MM.1S (cell line): ENCODE measurements around the gene CLTA.

Source experiments
- DNase-seq: peaks from one replicate; pipeline ENCODE4 v3.0.0-alpha.2; 2015
- H2AFZ ChIP-seq: fragments of 300-600 bp; sonication (generic); 2 replicates; pipeline ENCODE4 v1.6.0; 2016; ENCODE audit warnings: antibody characterized with exemption, low read length
- H3F3A ChIP-seq: fragments of 300-600 bp; sonication (generic); 2 replicates; pipeline ENCODE4 v1.6.1; 2016; ENCODE audit warnings: mild to moderate bottlenecking, antibody characterized with exemption, low read length, moderate library complexity, mixed read lengths; ENCODE audit not compliant: insufficient read depth
- H3K27ac ChIP-seq: fragments of 300-600 bp; sonication (generic); 2 replicates; pipeline ENCODE4 v1.5.1; 2016; ENCODE audit warnings: mild to moderate bottlenecking, low read length
- H3K27me3 ChIP-seq: fragments of 300-600 bp; sonication (generic); replicated peaks from 2 replicates; pipeline ENCODE4 v1.6.0; 2016; ENCODE audit warnings: low read length; ENCODE audit not compliant: insufficient read depth
- H3K36me3 ChIP-seq: fragments of 300-600 bp; sonication (generic); replicated peaks from 2 replicates; pipeline ENCODE4 v1.6.1; 2016; ENCODE audit warnings: mild to moderate bottlenecking, low read length, mixed read lengths; ENCODE audit not compliant: insufficient read depth
- H3K4me1 ChIP-seq: fragments of 300-600 bp; sonication (generic); 2 replicates; pipeline ENCODE4 v1.6.1; 2016; ENCODE audit warnings: low read length, mixed read lengths
- H3K4me2 ChIP-seq: fragments of 300-600 bp; sonication (generic); 2 replicates; pipeline ENCODE4 v1.6.0; 2016; ENCODE audit warnings: low read depth, low read length
- H3K4me3 ChIP-seq: fragments of 300-600 bp; sonication (generic); 2 replicates; pipeline ENCODE4 v1.5.1; 2016; ENCODE audit warnings: low read length, mixed read lengths
- H3K79me2 ChIP-seq: fragments of 300-600 bp; sonication (generic); 2 replicates; pipeline ENCODE4 v1.6.1; 2016; ENCODE audit warnings: mixed run types, low read length, mixed read lengths
- H3K9ac ChIP-seq: fragments of 300-600 bp; sonication (generic); 2 replicates; pipeline ENCODE4 v1.6.1; 2016; ENCODE audit warnings: low read length, mixed read lengths
- H3K9me2 ChIP-seq: fragments of 300-600 bp; sonication (generic); replicated peaks from 2 replicates; pipeline ENCODE4 v1.6.1; 2016; ENCODE audit warnings: mild to moderate bottlenecking, low read length, mixed read lengths; ENCODE audit not compliant: insufficient read depth
- H3K9me3 ChIP-seq: fragments of 300-600 bp; sonication (generic); replicated peaks from 2 replicates; pipeline ENCODE4 v1.6.1; 2016; ENCODE audit warnings: mild to moderate bottlenecking, low read length, mixed read lengths; ENCODE audit not compliant: insufficient read depth
- H4K20me1 ChIP-seq: fragments of 300-600 bp; sonication (generic); 2 replicates; pipeline ENCODE4 v1.6.1; 2016; ENCODE audit warnings: mild to moderate bottlenecking, low read length, moderate library complexity, mixed read lengths; ENCODE audit not compliant: insufficient read depth
- EZH2 ChIP-seq: fragments of 300-600 bp; sonication (generic); optimal IDR thresholded peaks from 2 replicates; pipeline ENCODE3; 2017; ENCODE audit warnings: low read depth, mild to moderate bottlenecking, antibody characterized with exemption, low read length, mixed read lengths
- EZH2phosphoT487 ChIP-seq: fragments of 300-600 bp; sonication (generic); IDR thresholded peaks from 2 replicates; pipeline ENCODE4 v1.6.1; 2018; ENCODE audit warnings: antibody characterized with exemption, low read length
- TF ChIP-seq, protein P1 (sequence below): fragments of 300-600 bp; sonication (generic); IDR thresholded peaks from 2 replicates; pipeline ENCODE4 v1.5.1; 2016; ENCODE audit warnings: antibody characterized with exemption, low read length, mixed read lengths

CLTA gene

DNA sequence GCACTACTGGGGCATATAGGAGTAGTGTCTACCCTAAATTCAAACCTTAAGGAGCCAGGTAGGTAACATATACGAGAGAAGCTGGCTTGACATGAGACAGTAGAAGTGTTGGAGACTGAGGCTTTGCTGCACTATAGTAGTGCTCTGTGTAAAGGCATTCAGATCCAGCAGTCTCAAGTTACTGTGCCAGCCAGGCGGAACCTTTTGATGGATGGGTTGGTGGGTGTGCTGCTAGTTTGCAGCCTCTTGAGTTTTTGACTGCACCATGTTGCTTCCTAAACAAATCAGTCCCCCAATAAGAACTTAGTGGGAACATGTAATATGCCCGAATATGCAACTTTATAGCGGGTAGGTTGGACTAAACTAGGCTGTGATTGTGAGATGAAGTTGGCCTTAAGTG is 1.5 kb downstream of the CLTA start:
- DNase-seq: no peak
- peaks cover 62% of the 10 kb centered on the region for H3K79me2 ChIP-seq

DNA sequence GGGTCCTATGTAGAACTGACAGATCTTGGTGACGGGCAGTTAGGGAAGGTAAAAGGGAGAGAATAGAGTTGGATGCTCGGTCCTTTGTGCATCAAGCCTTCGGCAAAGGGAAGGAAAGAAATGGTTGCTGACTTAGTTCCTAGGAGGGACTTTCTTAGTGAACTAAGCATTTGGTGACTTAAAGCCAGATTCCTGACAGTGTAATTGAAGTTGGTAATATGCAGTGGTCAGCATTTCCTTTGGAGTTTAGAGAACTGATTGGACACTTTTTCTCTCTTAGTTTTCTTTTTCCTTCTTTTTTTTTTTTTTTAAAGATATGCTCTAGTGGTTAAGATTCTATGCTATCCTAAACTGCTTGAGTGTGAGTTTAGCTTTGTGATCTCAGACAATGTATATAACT is 2.3 kb downstream of the CLTA start:
- Histone ChIP-seq H3K9me2 (no peaks in the 10 kb centered on the region), H3K79me2 (peaks cover 71% of the 10 kb centered on the region), H3K4me2 (peak overlapping the region; percentile 73), H3K27me3 (no peaks in the 10 kb centered on the region), H3K9me3 (no peaks in the 10 kb centered on the region), H3K36me3 (0 out of 2 replicates have a peak, but pooled peaks cover 2% of the 10 kb centered on the region), H3K4me3 (peak overlapping the region; percentile 95), H3K9ac (peak overlapping the region; percentile 6; the same call in 1 of the 2 replicates), H3K27ac (no peak overlapping the region), H2AFZ (no peak overlapping the region), H4K20me1 (peaks cover 32% of the 10 kb centered on the region), H3K4me1 (peaks cover 23% of the 10 kb centered on the region), H3F3A (no peaks in the 10 kb centered on the region)
- TF ChIP-seq, protein P1, sequence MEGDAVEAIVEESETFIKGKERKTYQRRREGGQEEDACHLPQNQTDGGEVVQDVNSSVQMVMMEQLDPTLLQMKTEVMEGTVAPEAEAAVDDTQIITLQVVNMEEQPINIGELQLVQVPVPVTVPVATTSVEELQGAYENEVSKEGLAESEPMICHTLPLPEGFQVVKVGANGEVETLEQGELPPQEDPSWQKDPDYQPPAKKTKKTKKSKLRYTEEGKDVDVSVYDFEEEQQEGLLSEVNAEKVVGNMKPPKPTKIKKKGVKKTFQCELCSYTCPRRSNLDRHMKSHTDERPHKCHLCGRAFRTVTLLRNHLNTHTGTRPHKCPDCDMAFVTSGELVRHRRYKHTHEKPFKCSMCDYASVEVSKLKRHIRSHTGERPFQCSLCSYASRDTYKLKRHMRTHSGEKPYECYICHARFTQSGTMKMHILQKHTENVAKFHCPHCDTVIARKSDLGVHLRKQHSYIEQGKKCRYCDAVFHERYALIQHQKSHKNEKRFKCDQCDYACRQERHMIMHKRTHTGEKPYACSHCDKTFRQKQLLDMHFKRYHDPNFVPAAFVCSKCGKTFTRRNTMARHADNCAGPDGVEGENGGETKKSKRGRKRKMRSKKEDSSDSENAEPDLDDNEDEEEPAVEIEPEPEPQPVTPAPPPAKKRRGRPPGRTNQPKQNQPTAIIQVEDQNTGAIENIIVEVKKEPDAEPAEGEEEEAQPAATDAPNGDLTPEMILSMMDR: no peak
- TF ChIP-seq EZH2 (no peak), EZH2phosphoT487 (no peak)
- DNase-seq: no peak

More for the DNA sequence above, 1.5 kb downstream of the CLTA start:
- Histone ChIP-seq H3K4me2 (peak overlapping the region; percentile 73), H3K4me3 (peak overlapping the region; percentile 95), H2AFZ (no peak overlapping the region), H3K27me3 (no peaks in the 10 kb centered on the region), H3K9me2 (no peaks in the 10 kb centered on the region), H3F3A (no peaks in the 10 kb centered on the region), H4K20me1 (peaks cover 32% of the 10 kb centered on the region), H3K9me3 (no peaks in the 10 kb centered on the region), H3K9ac (peak overlapping the region; percentile 89; the same call in 1 of the 2 replicates), H3K36me3 (0 out of 2 replicates have a peak, but pooled peaks cover 2% of the 10 kb centered on the region), H3K27ac (no peak overlapping the region), H3K4me1 (peaks cover 29% of the 10 kb centered on the region)
- TF ChIP-seq EZH2 (no peak), EZH2phosphoT487 (no peak)
- TF ChIP-seq, protein P1: no peak

DNA sequence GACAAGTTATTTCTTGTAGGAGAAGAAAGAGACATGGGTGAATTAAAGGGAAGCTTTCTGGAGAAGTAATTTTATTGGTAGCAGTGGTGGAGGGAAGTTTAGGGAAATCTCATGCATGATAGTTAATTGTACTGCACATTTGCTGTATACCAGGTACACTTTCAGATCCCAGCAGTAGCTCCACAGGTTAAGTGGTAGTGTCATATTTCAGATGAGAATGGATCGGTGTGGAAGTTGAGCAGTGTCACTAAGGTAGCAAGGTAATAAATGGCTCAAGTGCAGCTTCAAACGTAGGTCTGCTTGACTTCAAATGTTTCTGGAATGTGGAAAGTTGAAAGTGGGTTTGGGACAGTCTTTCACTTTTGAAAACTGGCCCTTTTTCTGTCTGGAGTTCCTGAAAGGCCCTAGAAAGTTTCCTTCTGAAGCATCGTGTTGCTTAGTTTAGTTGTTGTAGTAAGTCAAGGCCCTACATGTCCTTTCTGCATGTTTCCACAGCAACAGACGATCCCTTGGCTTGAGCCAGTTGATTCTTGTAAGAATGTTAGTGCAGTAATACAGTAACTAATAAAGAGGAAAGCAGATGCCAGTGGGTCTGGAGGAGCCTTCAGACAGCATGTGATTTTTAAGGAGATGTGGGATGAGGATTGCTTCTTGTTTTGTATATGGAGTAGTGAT is 3.7 kb downstream of the CLTA start:
- no peak overlapping the region for H3K4me3 ChIP-seq
- peaks cover 32% of the 10 kb centered on the region for H4K20me1 ChIP-seq
- no peak overlapping the region for H3K4me2 ChIP-seq
- no peaks in the 10 kb centered on the region for H3K9me3 ChIP-seq
- H3K27me3 ChIP-seq: no peaks in the 10 kb centered on the region
- H3K36me3 ChIP-seq: 0 out of 2 replicates have a peak, but pooled peaks cover 2% of the 10 kb centered on the region
- peaks cover 23% of the 10 kb centered on the region for H3K4me1 ChIP-seq
- H3K79me2 ChIP-seq: peaks cover 80% of the 10 kb centered on the region
- TF ChIP-seq, protein P1: no peak
- no peak for TF ChIP-seq EZH2phosphoT487
- no peak for TF ChIP-seq EZH2
- H3F3A ChIP-seq: no peaks in the 10 kb centered on the region
- H2AFZ ChIP-seq: no peak overlapping the region
- no peak overlapping the region for H3K9ac ChIP-seq
- H3K27ac ChIP-seq: no peak overlapping the region
- no peaks in the 10 kb centered on the region for H3K9me2 ChIP-seq
- DNase-seq: no peak
